HG02571 (cell line): ENCODE measurements around the gene FBXO10.
A peak's percentile ranks its signal among the peaks of the same experiment; 100 is the strongest.

ENCODE experiments used
- ATAC-seq: cut with Tn5 transposase; IDR thresholded peaks from one replicate; pipeline ENCODE4 v1.9.1; 2021; ENCODE audit warnings: mild to moderate bottlenecking, moderate library complexity; ENCODE audit not compliant: unreplicated experiment

The FBXO10 gene

DNA sequence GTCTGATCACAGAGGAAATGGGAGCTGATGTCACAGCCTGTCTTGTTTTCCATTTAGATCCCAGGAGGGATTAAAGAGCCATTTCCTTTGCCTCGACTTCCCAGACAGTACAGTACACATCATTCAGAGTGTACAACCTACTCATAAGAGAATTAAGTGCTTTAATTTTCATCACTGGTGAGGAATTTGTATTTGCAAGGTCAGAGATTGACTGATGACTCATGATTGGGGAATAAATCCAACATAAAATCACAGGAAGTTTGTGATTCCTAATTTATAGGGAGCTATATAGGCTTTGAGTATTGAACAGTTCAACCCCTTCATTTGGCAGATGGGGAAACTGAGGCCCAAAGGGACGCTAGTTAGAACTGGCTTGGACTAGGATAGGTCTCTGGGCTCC lies 20.3 kb upstream of the FBXO10 start:
- ATAC-seq: no peak

DNA sequence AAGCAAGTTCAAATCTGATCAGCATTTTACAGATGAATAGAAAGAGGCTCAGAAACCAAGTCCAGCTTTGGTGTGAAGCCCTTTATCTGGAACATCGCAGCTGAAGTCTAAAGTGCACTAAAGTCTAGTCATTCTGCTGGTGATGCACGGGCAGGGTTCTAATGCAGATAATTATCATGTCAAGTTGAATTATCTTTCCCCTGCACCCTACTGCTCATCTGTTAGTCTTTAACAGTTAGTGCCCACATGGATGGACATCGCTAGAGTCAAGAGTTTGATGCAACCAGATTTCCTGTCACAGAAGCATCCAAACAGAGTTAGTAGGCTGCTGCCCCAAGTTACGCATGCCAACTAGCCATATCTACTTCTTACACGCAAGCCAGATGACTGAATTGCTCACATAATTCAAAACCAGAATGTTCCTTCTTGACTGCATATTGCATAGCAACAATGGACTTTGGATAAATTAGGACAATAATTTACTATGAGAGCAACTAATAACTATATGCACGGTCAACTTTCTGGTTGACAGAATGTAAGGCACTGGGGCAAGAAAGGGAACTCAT lies 17.8 kb upstream of the FBXO10 start:
- ATAC-seq: no peak

DNA sequence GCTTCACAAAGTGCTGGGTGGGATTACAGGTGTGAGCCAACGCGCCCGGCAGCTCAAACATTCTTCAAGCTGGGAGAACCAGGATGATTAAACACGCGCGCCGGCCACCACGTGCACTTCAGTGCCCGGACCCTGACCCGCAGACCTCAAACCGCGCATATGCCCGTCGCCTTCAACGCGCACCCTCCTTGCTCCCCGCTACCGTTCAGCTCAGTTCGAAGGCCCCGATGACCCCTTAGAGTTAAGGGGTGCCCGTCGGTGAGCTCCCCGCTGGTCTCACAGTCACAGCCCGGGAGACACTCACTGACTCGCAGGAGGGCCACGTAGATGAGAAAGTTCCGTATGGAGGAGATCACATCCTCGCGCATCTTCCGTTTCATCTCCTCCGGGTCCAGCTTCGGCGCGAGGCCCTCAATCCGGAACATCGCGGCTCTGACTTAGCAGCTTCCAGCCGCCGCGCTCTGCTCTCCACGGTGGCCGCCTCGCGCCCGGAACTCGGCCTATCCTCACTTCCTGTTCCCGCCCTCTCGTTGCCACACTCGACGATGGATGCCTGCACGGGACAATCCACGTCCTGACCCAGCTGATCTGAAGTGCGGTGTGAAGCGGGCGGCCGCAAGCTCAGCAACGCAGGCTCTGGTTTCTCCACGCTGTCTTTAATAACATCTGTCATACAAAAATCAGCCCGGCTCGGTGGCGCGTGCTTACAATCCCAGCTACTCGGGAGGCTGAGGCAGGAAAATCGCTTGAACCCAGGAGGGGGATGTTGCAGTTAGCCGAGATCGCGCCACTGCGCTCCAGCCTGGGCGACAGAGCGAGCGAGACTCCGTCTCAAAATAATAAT lies 16.1 kb upstream of the FBXO10 start, which contains the start of gene TOMM5:
TOMM5 (minus strand) TSS at position 490 of the 844 bp plus-strand sequence; CDS start at position 425, 65 bp downstream.
- peak; percentile 89 for ATAC-seq

DNA sequence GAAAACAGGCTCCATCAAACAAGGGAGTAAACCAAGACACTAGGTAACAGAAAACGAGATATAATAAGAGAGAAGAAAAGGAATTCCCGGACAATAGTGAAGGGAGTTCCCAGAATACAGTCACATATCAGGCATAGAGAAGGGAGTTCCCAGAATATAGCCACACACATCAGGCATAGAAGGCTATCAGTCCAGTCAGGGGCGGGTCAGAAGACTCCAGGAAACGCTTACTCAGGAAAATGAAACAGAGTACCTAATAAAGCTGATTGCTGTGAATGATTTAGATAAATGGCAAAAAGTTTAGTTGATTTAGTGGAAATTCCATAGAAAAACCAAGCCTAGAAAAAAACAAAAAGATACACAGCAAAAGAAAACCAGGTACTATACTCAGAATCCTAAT lies 11.3 kb upstream of the FBXO10 start:
- ATAC-seq: no peak

DNA sequence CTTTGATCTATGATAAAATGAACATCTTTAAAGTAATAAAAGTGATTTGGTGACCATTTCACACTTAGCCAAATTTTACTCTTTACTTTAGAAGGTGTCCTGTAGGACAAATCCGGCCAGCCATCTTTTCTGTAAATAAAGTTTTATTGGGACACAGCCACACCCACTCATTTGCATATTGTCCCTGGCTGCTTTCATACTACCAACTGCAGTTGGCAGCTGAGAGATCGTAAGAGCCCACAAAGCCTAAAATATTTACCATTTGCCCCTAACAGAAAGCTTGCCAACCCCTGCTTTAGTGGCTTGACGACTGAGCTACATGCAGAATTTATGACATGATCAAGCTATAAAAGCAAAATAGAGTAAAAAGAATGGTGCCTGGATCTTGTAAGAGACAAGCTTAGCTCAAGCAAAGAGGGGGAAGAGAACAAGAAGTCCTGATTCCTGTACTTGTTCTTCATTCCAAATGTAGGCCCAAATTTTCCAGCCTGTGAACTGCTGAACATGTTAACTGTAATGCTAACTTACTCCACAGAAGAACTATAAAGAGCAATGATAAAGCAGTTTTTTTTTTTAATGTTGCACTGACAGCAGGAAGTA lies 7.4 kb upstream of the FBXO10 start:
- no peak for ATAC-seq

DNA sequence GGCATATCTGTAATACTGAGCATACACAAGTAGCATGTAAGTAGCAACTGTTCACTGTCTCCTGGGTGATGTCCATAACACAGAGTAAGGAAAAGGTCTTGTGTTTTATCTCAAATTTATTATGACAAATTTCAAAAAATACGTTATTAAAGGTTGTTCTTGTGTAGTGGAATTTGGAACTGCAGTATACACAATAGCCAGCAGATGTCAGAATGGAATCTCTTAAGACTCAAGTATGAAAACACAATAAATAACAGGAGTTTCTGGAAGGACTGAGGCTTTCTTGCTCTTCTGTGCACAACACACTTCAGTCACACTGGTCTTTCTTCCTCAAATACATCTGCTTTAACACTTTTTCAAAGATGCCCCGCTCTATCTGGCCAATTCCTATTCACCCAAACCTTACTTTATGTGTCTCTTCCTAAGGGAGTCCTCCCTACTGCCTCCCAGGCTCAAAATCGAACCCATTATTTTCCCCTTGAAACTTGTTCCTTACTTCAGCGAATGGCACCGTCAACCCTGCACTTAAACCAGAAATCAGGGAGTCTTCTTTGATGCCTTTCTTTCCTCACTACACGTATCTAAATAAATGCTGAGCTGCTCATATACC lies 6.5 kb upstream of the FBXO10 start:
- no peak for ATAC-seq

DNA sequence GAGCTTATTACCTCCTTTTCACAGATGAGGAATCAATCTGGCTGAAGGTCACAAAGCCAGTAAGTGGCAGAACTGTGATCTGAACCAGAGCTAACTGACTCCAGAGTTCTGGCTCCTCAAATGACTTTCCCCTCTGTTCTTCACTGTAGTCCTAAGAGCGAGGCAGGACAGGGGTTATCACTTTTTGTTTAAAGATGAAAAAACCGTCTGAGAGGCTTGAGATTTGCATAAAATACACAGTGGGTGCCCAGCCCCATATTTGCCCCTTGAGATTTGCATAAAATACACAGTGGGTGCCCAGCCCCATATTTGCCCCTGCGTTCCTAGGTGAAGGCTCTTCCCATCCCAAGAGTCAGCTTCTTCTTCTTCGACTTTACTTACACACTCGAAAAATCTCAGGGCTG lies 667 bp downstream of the FBXO10 start:
- ATAC-seq: peak; percentile 60

DNA sequence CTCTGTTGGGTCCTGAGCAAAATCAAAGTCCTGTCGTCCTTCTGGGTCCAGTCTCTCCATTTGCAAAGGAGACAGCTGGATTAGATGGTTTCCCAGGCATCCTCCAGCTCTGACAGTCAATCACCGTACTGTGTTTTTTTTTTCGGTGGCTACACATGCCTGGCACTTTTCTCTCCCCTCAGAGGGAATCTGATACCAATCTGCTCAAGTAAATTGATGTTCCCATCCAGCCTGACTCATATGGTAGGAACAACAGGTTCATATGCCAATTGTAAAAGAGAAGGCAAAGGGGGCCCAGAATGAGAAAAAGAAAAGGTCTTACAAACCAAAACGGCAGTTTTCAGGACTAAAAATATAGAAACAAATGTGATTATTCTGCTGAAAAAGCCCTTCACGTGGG lies 1.2 kb downstream of the FBXO10 start:
- ATAC-seq: no peak

DNA sequence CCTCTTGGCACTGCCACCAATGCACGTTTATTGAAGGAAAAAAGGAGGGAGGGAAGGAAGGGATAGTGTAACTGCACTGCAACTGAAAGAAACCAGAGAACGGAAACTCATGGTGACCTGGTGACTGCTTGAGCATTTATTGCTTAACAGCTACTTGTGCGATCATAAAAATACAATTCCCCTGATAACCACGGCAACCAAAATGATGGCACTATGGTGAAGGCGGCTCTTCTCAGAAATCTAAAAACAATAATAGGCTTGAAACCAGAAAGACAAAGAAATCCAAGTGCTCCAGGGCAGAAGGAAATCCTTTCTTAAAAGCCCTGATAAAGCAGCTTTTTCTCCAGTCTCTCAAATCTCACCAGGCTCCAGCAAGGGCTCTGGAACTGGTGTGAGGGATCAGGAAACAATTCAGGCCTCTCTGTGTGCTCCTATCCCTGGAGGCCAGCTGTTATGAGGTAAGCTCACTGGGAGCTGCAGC lies 1.9 kb downstream of the FBXO10 start:
- no peak for ATAC-seq

DNA sequence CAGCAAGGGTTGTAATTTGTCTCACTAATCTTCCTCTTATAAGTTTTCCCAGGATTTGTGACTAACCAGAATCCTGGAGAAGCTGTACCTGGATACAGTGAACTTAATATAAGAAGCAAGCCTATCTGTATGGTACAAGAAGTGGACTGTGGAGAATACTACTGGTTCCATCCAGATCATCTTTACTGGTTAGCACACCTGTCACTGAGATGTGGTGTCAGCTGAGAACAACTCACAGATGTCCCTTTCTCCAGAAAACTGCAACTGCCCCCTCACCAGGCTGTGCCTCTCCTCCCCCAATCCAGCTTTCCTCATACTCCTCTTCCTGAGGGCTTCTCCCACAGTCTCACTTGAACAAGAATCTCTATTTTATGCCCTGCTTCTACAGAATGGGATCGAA lies 4.9 kb downstream of the FBXO10 start:
- no peak for ATAC-seq

DNA sequence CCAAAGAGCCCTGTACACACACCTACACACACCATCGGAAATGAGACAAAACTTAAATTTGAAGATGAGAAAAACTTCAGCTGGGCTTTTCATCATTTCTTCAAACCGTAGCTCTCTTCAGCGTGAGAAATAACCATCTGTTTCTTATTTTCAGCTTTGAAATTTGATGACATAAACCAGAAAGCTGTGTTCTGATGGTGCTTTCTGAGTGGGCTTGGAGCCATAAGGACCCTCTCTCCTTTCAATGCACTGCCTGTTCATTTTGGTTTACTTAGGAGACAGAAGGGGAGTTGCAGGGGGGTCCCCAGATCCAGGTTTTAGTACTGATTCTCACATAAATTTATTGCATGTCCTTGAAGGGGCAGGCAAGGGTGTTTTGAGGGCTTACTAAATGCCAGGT lies 9.5 kb downstream of the FBXO10 start:
- no peak for ATAC-seq

DNA sequence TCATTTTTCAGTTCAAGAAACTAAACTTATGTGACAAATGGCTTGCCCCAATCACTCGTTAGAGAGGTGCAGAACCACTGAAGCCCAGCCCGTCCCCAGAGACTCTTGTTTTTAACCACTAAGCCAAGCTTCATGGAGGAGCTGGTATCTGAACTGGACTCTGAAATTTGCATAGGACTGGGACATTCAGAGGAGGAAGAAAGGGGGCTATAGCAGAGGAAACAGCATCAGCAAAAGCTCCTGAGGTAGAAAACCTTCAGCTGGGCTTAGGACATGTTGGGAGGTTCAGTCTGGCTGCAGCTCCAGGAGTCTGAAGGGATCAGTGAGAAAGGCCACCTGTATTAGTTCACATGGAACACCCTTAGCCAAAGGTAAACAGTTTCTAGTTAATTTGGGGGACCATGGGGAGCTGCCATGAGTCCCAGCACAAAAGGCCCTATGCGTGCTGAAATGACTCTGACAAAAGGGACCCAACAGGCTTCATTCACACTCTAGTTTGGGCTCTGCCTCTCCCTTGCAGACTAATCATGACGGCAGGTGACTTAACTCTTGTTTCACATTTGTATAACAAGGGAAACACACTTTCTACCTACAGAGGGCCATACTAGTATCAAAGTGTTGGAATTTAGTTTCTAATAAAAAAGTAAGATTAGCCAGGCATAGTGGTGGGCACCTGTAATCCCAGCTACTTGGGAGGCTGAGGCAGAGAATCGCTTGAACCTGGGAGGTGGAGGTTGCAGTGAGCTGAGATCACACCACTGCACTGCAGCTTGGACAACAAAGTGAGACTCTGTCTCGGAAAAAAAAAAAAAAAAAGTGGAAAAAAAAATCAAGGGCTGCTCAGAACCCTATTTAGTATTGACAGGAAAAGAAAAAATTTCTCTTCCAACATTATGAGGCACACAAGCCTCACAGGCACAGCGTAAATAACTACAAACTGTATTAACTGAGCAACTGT lies 10.2 kb downstream of the FBXO10 start:
- ATAC-seq: no peak

DNA sequence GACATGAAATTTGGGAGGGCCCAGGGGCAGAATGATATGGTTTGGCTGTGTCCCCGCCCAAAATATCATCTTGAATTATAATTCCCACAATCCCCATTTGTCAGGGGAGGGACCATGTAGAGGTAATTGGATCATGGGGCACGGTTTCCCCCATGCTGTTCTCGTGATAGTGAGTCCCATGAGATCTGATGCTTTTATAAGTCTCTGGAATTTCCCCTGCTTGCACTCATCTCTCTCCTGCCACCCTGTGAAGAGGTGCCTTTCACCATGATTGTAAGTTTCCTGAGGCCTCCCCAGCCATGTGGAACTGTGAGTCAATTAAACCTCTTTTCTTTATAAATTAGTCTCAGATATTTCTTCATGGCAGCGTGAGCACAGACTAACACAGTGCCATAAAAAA lies 11.3 kb downstream of the FBXO10 start:
- no peak for ATAC-seq

DNA sequence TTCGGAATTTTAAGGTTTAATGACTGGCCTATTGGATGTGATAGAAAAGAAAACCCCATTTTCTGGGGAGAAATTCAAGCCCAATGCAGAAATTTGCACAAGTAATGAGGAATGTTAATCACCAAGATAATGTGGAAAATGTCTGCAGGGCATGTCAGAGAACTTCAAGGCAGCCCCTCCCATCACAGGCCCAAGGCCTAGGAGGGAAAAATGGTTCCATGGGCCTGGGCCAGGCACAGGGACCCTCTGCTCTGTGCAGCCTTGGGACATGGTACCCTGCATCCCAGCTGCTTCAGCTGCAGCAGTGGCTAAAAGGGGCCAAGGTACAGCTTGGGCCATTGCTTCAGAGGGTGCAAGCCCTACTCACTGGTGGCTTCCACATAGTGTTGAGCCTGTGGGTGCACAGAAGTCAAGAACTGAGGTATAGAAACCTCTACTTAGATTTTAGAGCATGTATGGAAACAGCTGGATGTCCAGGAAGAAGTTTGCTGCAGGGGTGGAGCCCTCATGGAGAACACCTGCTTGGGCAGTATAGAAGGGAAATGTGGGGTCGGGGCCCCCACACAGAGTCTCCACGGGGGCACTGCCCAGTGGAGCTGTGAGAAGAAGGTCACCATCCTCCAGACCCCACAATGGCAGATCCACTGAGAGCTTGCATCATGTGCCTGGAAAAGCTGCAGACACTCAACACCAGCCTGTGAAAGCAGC lies 12.2 kb downstream of the FBXO10 start:
- ATAC-seq: no peak

DNA sequence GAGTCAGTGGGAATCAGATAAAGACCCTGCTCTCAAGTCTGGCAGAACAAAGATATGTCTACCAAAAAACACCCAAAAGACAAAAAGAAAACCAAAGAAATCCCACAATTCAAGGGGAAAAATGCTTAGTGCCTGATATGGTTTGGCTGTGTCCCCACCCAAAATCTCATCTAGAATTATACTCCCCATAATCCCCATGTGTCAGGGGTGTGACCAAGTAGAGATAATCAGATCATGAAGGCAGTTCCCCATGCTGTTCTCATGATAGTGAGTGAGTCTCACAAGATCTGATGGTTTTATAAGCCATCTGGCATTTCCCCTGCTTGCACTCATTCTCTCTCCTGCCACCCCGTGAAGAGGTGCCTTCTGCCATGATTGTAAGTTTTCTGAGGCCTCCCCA lies 13.4 kb downstream of the FBXO10 start:
- ATAC-seq: no peak

DNA sequence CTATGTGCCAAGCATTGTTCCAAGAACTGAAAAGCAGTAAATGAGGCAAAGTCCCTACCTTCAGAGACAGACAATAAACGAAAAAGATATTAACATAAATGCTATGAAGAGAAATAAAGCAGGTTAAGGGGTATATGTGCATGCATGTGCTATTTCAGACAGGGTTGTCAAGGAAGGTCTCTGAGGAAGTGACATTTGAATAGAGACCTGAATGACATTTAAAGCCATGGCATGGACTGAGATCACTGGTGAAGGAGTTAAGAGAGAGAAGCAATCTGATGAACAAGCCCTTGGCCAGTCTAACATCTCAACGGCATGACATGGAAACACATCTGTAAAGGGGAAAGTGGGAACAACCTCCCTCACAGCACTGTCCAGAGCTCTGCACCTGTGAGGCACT lies 14.5 kb downstream of the FBXO10 start:
- no peak for ATAC-seq

DNA sequence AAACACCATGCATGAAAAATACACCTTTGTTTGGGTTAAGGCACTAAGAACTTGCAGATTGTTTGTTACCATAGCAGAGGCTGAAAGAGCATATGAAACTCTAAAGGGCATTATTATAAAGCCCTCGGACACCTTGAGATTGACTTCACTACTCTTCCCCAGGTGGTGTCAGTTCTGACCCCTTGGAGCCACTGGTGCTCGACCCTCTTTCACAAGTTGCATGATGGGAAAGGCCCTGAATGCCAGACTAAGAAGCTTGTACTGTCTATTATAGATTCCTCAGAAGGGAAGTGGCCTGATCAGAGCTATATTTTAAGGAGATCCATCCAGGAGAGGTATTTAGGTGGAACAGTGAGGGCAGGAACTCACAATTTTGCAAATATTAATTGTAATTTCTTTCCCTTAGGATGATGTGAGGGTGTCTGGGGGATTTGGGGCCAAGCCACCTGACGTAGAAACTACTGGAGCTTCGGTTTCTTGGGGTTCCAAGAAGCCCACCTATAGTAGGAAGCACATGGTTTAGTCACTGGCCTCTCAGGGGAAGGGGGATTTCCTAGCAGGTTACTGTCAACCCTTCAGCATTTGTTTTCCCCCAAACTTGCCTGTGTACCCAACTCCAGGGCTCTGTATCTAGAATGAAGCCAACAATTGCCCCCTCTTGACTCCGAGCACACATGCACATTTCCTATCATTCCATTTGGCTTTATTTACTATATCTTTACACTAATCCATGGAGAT lies 16.2 kb downstream of the FBXO10 start:
- ATAC-seq: no peak

DNA sequence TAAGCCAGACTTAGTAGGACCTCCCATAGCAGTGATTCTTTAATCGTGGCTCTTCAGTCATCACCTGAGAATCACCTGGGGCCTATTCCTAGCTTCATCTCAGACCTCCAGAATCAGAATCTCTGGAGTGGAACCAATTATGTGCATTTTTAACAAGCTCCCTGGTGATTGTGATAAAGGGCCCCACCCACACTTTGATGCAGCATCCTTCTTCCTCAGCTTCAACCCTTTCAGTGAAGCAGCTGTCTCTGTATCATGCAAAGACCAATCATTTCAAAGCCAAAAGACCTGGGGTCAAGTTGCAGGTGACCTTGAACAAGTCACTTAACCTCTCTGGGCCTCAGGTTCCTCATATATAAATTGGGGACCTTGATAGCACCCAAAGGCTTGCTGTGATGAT lies 17.1 kb downstream of the FBXO10 start:
- no peak for ATAC-seq

DNA sequence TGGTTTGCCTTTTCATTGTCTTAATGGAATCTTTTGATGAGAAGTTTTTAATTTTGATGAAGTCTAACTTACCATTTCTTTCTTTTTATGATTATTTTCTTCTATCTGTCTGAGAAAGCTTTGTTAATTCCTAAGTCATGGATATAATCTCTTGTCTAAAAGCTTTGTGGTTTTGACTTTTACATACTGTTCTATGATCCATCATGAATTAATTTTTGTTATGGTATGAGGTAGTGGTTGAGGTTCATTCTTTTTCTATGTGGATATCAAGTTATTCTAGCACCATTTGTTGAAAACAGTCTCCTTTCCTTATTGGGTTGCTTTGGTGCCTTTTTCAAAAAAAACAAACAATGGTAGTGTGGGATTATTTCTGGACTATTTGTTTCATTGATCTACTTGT lies 20.4 kb downstream of the FBXO10 start:
- ATAC-seq: no peak
